HG02610 (cell line): ENCODE measurements around the gene AHSP.
A peak's percentile ranks its signal among the peaks of the same experiment; 100 is the strongest.
"Not testable (repeated sequence)": the region's sequence is repeated elsewhere in the genome, so short reads cannot be mapped to it uniquely, and the experiment has no call there.

Experiments used
- ATAC-seq: cut with Tn5 transposase; IDR thresholded peaks from one replicate; pipeline ENCODE4 v1.9.1; 2021; ENCODE audit warnings: mild to moderate bottlenecking, moderate library complexity; ENCODE audit not compliant: unreplicated experiment

The AHSP gene

GRCh38 chr16:31527734-31528274 is at the start of gene AHSP:
Gene AHSP, plus strand, starts transcription at chr16:31527900. Its CDS starts 240 bp downstream, at chr16:31528140.
- ATAC-seq = no peak

GRCh38 chr16:31478956-31479355 is 48.7 kb upstream of the AHSP start:
- ATAC-seq = no peak

GRCh38 chr16:31479751-31480150 is 47.9 kb upstream of the AHSP start:
- ATAC-seq = no peak

GRCh38 chr16:31480851-31481536 is 46.7 kb upstream of the AHSP start:
- ATAC-seq = no peak

GRCh38 chr16:31483081-31483480 is 44.6 kb upstream of the AHSP start, which contains the start of gene SLC5A2:
Gene SLC5A2, plus strand, starts transcription at chr16:31483123. Its CDS starts 14 bp downstream, at chr16:31483137.
- no peak for ATAC-seq

GRCh38 chr16:31484048-31484447 is 43.7 kb upstream of the AHSP start:
- not testable (repeated sequence) for ATAC-seq

GRCh38 chr16:31484491-31485171 is 43.1 kb upstream of the AHSP start:
- no peak for ATAC-seq

GRCh38 chr16:31485571-31485970 is 42.1 kb upstream of the AHSP start:
- ATAC-seq = no peak

GRCh38 chr16:31486045-31486444 is 41.7 kb upstream of the AHSP start:
- ATAC-seq = no peak

GRCh38 chr16:31487071-31487719 is 40.5 kb upstream of the AHSP start:
- no peak for ATAC-seq

GRCh38 chr16:31487720-31488467 is 39.8 kb upstream of the AHSP start:
- ATAC-seq = peak; percentile 81

GRCh38 chr16:31488468-31489297 is 39.0 kb upstream of the AHSP start:
- ATAC-seq = no peak

- no peak for ATAC-seq
Observed at GRCh38 chr16:31489298-31489564, 38.5 kb upstream of the AHSP start.

GRCh38 chr16:31489616-31490584 is 37.8 kb upstream of the AHSP start:
- ATAC-seq = no peak

GRCh38 chr16:31491778-31492418 is 35.8 kb upstream of the AHSP start:
- no peak for ATAC-seq

GRCh38 chr16:31493506-31494125 is 34.1 kb upstream of the AHSP start:
- ATAC-seq = no peak

- no peak for ATAC-seq
Observed at GRCh38 chr16:31496670-31497069, 31.0 kb upstream of the AHSP start.

- no peak for ATAC-seq
Observed at GRCh38 chr16:31498493-31498892, 29.2 kb upstream of the AHSP start.
